Kidney epithelial cell (primary cell): ENCODE results near the gene CFAP99. TPM values are rescaled to one million over a fixed set of nuclear protein-coding genes. Genes with fewer than 3 reads are reported as not detected.
A peak's percentile ranks its signal among the peaks of the same experiment; 100 is the strongest.

Experiments used
- DNase-seq: peaks from one replicate; pipeline ENCODE4 v3.0.0-alpha.2; 2010; ENCODE audit warnings: low read depth
- H3K27me3 ChIP-seq: 2 replicates; pipeline ENCODE4 v1.6.0; 2011; ENCODE audit warnings: low read length; ENCODE audit not compliant: control insufficient read depth, insufficient read depth
- H3K36me3 ChIP-seq: 2 replicates; pipeline ENCODE4 v1.5.1; 2011; ENCODE audit warnings: low read length; ENCODE audit not compliant: control insufficient read depth, insufficient read depth
- H3K4me3 ChIP-seq: 2 replicates; pipeline ENCODE4 v1.5.1; 2011; ENCODE audit warnings: low read depth, mild to moderate bottlenecking, control low read depth, low read length
- CTCF ChIP-seq: IDR thresholded peaks from 2 replicates; pipeline ENCODE4 v1.5.1; 2011; ENCODE audit warnings: mild to moderate bottlenecking, moderate library complexity, low read length, control low read depth, inconsistent platforms; ENCODE audit not compliant: insufficient read depth, poor library complexity, severe bottlenecking
- total RNA-seq: library from RNA; depleted of rRNA; stranded (reverse); fragments of >200 nt; gene quantifications from 2 replicates; pipeline ENCODE4 v1.2.3, GENCODE V29; 2015

The CFAP99 gene
- total RNA-seq, 1 donor from 2014 or later: not detected

GRCh38 chr4:2416564-2417225 is 2.1 kb upstream of the CFAP99 start:
- no peaks in the 10 kb centered on the region for H3K36me3 ChIP-seq
- peaks cover 45% of the 10 kb centered on the region for H3K27me3 ChIP-seq
- peak overlapping the region; percentile 18 for H3K4me3 ChIP-seq
- no peak for DNase-seq
- no peak for TF ChIP-seq CTCF

GRCh38 chr4:2417226-2417764 is 1.5 kb upstream of the CFAP99 start:
- Histone ChIP-seq H3K36me3 (no peaks in the 10 kb centered on the region), H3K4me3 (peak overlapping the region; percentile 46), H3K27me3 (peaks cover 46% of the 10 kb centered on the region)
- no peak for DNase-seq
- no peak for TF ChIP-seq CTCF

- H3K27me3 ChIP-seq: peaks cover 48% of the 10 kb centered on the region
- no peaks in the 10 kb centered on the region for H3K36me3 ChIP-seq
- H3K4me3 ChIP-seq: peak within 1 kb of the TSS; percentile 51
- DNase-seq: no peak
- TF ChIP-seq CTCF: no peak
Measured at GRCh38 chr4:2417765-2418649, 748 bp upstream of the CFAP99 start, which contains the start of gene ZFYVE28. ZFYVE28 (minus strand) TSS chr4:2418645; CDS start chr4:2418323, 322 bp downstream.

GRCh38 chr4:2419814-2420213 is 1.1 kb downstream of the CFAP99 start:
- TF ChIP-seq CTCF: no peak
- Histone ChIP-seq H3K4me3 (no peak overlapping the region), H3K27me3 (peaks cover 51% of the 10 kb centered on the region), H3K36me3 (no peaks in the 10 kb centered on the region)
- no peak for DNase-seq

- H3K27me3 ChIP-seq: peaks cover 38% of the 10 kb centered on the region
- no peaks in the 10 kb centered on the region for H3K36me3 ChIP-seq
- no peak overlapping the region for H3K4me3 ChIP-seq
- TF ChIP-seq CTCF: no peak
- no peak for DNase-seq
Measured at GRCh38 chr4:2421928-2422327, 3.2 kb downstream of the CFAP99 start.
